HCT116 (cell line): ENCODE data around the gene FOXO3. TPM values are rescaled to one million over a fixed set of nuclear protein-coding genes. Genes with fewer than 3 reads are reported as not detected.

Experiments
- ATAC-seq: fragments of 200-7000 bp; cut with Tn5 transposase; 2 replicates; pipeline ENCODE4 v1.9.1; 2020; ENCODE audit warnings: mild to moderate bottlenecking, moderate library complexity
- BruUV-seq: library from RNA; stranded (reverse); fragments of 400-500 nt; replicated peaks from 2 replicates; lab custom pipeline; 2021; lab: Mats Ljungman, UMichigan
- CTCF ChIA-PET: fragments of 300-600 bp; sonication (Branson Sonifier 250); formaldehyde crosslinking; loops from one replicate; lab custom pipeline; 2021; ENCODE audit warnings: antibody characterized with exemption; lab: Charles Lee
- POLR2A ChIA-PET: fragments of 300-600, 350-600 bp; sonication (Branson Sonifier 250); formaldehyde crosslinking; loops from one replicate; lab custom pipeline; 2021; ENCODE audit warnings: antibody characterized with exemption; lab: Charles Lee
- RAD21 ChIA-PET, 2 experiments: fragments of 300-600 bp; sonication (Branson Sonifier 250); formaldehyde crosslinking; loops; one replicate each; lab custom pipeline; 2023; ENCODE audit warnings: low total read pairs in 2 of 2; ENCODE audit not compliant: uncharacterized antibody in 2 of 2, unreplicated experiment in 2 of 2, low non-redundant PET in 1 of 2; lab: Charles Lee
- DNase-seq: peaks from one replicate; pipeline ENCODE4 v3.0.0-alpha.2; 2010; ENCODE audit warnings: low read depth, low spot score
- H2AFZ ChIP-seq: fragments of 200-600 bp; shearing (Covaris generic), sonication (generic); 2 replicates; pipeline ENCODE4 v1.6.1; 2017; ENCODE audit warnings: low read depth, mixed run types, mixed read lengths, antibody characterized with exemption, low read length; ENCODE audit not compliant: poor library complexity, severe bottlenecking
- H3K27ac ChIP-seq: 2 replicates; pipeline ENCODE4 v1.5.1; 2012; ENCODE audit warnings: low read depth, low read length
- H3K27me3 ChIP-seq: fragments of 200-600 bp; sonication (generic); 2 replicates; pipeline ENCODE4 v1.6.1; 2016; ENCODE audit warnings: mixed run types, low read length, mixed read lengths; ENCODE audit not compliant: insufficient read depth
- H3K36me3 ChIP-seq, 2 experiments: fragments of 200-500 bp in 1 of 2; fragments of 200-600 bp in 1 of 2; sonication (Bioruptor generic) in 1 of 2; sonication (generic) in 1 of 2; 2 replicates each; pipeline versions ENCODE4 v1.5.1 to v1.6.1; 2014 to 2016; ENCODE audit warnings: low read length in 2 of 2, inconsistent platforms in 1 of 2, mixed read lengths in 1 of 2, mixed run types in 1 of 2; ENCODE audit not compliant: insufficient read depth in 2 of 2, control insufficient read depth in 1 of 2
- H3K4me1 ChIP-seq, 2 experiments: fragments of 200-600 bp in 1 of 2; sonication (generic) in 1 of 2; 2 replicates each; pipeline versions ENCODE4 v1.5.1 to v1.6.1; 2012 to 2017; ENCODE audit warnings: low read length in 2 of 2, inconsistent platforms in 1 of 2, mild to moderate bottlenecking in 1 of 2, mixed read lengths in 1 of 2, mixed run types in 1 of 2, moderate library complexity in 1 of 2; ENCODE audit not compliant: insufficient read depth in 2 of 2, control insufficient read depth in 1 of 2
- H3K4me2 ChIP-seq: fragments of 200-600 bp; sonication (generic); 2 replicates; pipeline ENCODE4 v1.6.1; 2017; ENCODE audit warnings: mixed run types, low read length, mixed read lengths
- H3K4me3 ChIP-seq, 2 experiments: fragments of 200-600 bp in 1 of 2; sonication (generic) in 1 of 2; replicated peaks in 1 of 2; 2 replicates each; pipeline ENCODE4 v1.5.1; 2011 to 2016; ENCODE audit warnings: low read length in 2 of 2, control low read depth in 1 of 2, low read depth in 1 of 2, mild to moderate bottlenecking in 1 of 2, mixed read lengths in 1 of 2, mixed run types in 1 of 2
- H3K79me2 ChIP-seq: fragments of 200-600 bp; sonication (generic); 2 replicates; pipeline ENCODE4 v1.6.1; 2017; ENCODE audit warnings: mild to moderate bottlenecking, mixed run types, low read length, moderate library complexity, mixed read lengths; ENCODE audit not compliant: insufficient read depth
- H3K9ac ChIP-seq: fragments of 200-600 bp; sonication (generic); 2 replicates; pipeline ENCODE4 v1.6.1; 2016; ENCODE audit warnings: low read length, mixed read lengths
- H3K9me2 ChIP-seq: fragments of 200-600 bp; sonication (generic), shearing (Covaris generic); 2 replicates; pipeline ENCODE4 v1.6.1; 2017; ENCODE audit warnings: mixed run types, mild to moderate bottlenecking, moderate library complexity; ENCODE audit not compliant: insufficient read depth
- H3K9me3 ChIP-seq, 2 experiments: fragments of 200-500 bp in 1 of 2; fragments of 200-600 bp in 1 of 2; sonication (Bioruptor generic) in 1 of 2; sonication (generic) in 1 of 2; 2 replicates each; pipeline ENCODE4 v1.6.1; 2014 to 2017; ENCODE audit warnings: low read length in 2 of 2, mixed read lengths in 2 of 2, inconsistent platforms in 1 of 2, low read depth in 1 of 2, mild to moderate bottlenecking in 1 of 2, mixed run types in 1 of 2, moderate library complexity in 1 of 2; ENCODE audit not compliant: control insufficient read depth in 1 of 2, insufficient read depth in 1 of 2
- H4K20me1 ChIP-seq: fragments of 200-600 bp; sonication (generic), shearing (Covaris generic); 2 replicates; pipeline ENCODE4 v1.6.1; 2017; ENCODE audit warnings: mixed run types, mild to moderate bottlenecking, moderate library complexity; ENCODE audit not compliant: insufficient read depth
- ATF3 ChIP-seq: IDR thresholded peaks from 2 replicates; pipeline ENCODE4 v1.6.1; 2012
- CBX3 ChIP-seq: IDR thresholded peaks from 2 replicates; pipeline ENCODE4 v1.6.1; 2012; ENCODE audit warnings: low read depth
- CTCF ChIP-seq, 3 experiments: fragments of 200-600 bp in 1 of 3; sonication (generic) in 1 of 3; IDR thresholded peaks in 2 of 3; conservative IDR thresholded peaks in 1 of 3; 2 replicates each; pipeline ENCODE4 v1.5.1; 2012 to 2017; ENCODE audit warnings: low read depth in 2 of 3, low read length in 2 of 3, antibody characterized with exemption in 1 of 3, borderline replicate concordance in 1 of 3, control low read depth in 1 of 3, mild to moderate bottlenecking in 1 of 3, mixed read lengths in 1 of 3, mixed run types in 1 of 3, moderate library complexity in 1 of 3; ENCODE audit not compliant: insufficient read depth in 1 of 3
- EGR1 ChIP-seq: IDR thresholded peaks from 2 replicates; pipeline ENCODE4 v1.6.1; 2012; ENCODE audit warnings: low read depth
- ELF1 ChIP-seq: IDR thresholded peaks from 2 replicates; pipeline ENCODE4 v1.6.1; 2012; ENCODE audit warnings: low read depth, borderline replicate concordance
- EZH2 ChIP-seq: fragments of 200-600 bp; sonication (generic); IDR thresholded peaks from 2 replicates; pipeline ENCODE4 v1.6.1; 2017; ENCODE audit warnings: antibody characterized with exemption, mixed run types
- EZH2phosphoT487 ChIP-seq: fragments of 200-600 bp; IDR thresholded peaks from 2 replicates; pipeline ENCODE4 v1.6.1; 2018; ENCODE audit warnings: antibody characterized with exemption, borderline replicate concordance
- FOSL1 ChIP-seq: IDR thresholded peaks from 2 replicates; pipeline ENCODE4 v1.6.1; 2012; ENCODE audit warnings: low read depth
- JUND ChIP-seq: IDR thresholded peaks from 2 replicates; pipeline ENCODE4 v1.6.1; 2012
- MAX ChIP-seq: IDR thresholded peaks from 2 replicates; pipeline ENCODE4 v1.6.1; 2012
- POLR2A ChIP-seq: IDR thresholded peaks from 2 replicates; pipeline ENCODE4 v1.7.0; 2011; ENCODE audit warnings: borderline replicate concordance; ENCODE audit not compliant: insufficient read depth, insufficient read length; ENCODE audit errors: extremely low read depth
- POLR2AphosphoS5 ChIP-seq: IDR thresholded peaks from 2 replicates; pipeline ENCODE4 v1.6.1; 2011; ENCODE audit warnings: mild to moderate bottlenecking, low read depth, low read length, moderate library complexity
- RAD21 ChIP-seq: IDR thresholded peaks from 2 replicates; pipeline ENCODE4 v1.6.1; 2012; ENCODE audit warnings: low read depth, mild to moderate bottlenecking
- REST ChIP-seq: IDR thresholded peaks from 2 replicates; pipeline ENCODE4 v1.6.1; 2012; ENCODE audit warnings: low read depth
- SIN3A ChIP-seq: IDR thresholded peaks from 2 replicates; pipeline ENCODE4 v1.6.1; 2012; ENCODE audit warnings: low read depth
- SP1 ChIP-seq: IDR thresholded peaks from 2 replicates; pipeline ENCODE4 v1.6.1; 2012; ENCODE audit warnings: low read depth
- ZFX ChIP-seq: fragments of 450-650 bp; IDR thresholded peaks from 2 replicates; pipeline ENCODE4 v1.6.1; 2017
- ZNF274 ChIP-seq: fragments of 200-500 bp; sonication (Bioruptor generic); IDR thresholded peaks from 2 replicates; pipeline ENCODE4 v1.6.1; 2014; ENCODE audit warnings: mild to moderate bottlenecking, low read depth, low read length, inconsistent platforms
- intact Hi-C: fragments of 100-400 bp; cut with micrococcal nuclease; formaldehyde crosslinking; loops from 2 replicates; pipeline ENCODE4 v1.10.0; 2022
- total RNA-seq: library from RNA; stranded (reverse); gene quantifications from one replicate; pipeline ENCODE4 v1.2.1, GENCODE V29; 2021; ENCODE audit not compliant: unreplicated experiment

FOXO3 gene
- total RNA-seq, 1 experiment from 2014 or later, result 40.0 TPM

GRCh38 chr6:108610270-108610839, 49.6 kb downstream of the FOXO3 start (continued):
- TF ChIP-seq ATF3 (no peak), ELF1 (no peak), RAD21 (no peak), EZH2phosphoT487 (no peak), SP1 (no peak), POLR2AphosphoS5 (no peak), EZH2 (no peak), CBX3 (no peak), ZFX (no peak)

GRCh38 chr6:108610957-108611586, 50.4 kb downstream of the FOXO3 start:
- TF ChIP-seq ZFX (no peak), EGR1 (no peak), ATF3 (no peak), MAX (no peak), FOSL1 (no peak), SIN3A (no peak), EZH2phosphoT487 (no peak), REST (no peak), JUND (no peak), ZNF274 (no peak), POLR2A (no peak), SP1 (no peak), CTCF (IDR thresholded peaks at IDR 0.05 in 2 of 3, conservative IDR thresholded peaks at IDR 0.05 in 1 of 3; ENCODE audit: borderline replicate concordance in 1 of 3, insufficient read depth in 1 of 3, low read depth in 2 of 3, low read length in 2 of 3) (no peak), POLR2AphosphoS5 (no peak), ELF1 (no peak), EZH2 (no peak), CBX3 (no peak)
- Histone ChIP-seq H3K79me2 (peaks cover 93% of the 10 kb centered on the region), H3K4me3 (no peak overlapping the region), H3K27me3 (no peaks in the 10 kb centered on the region), H2AFZ (no peak overlapping the region), H3K4me2 (no peak overlapping the region), H3K9me3 (no peaks in the 10 kb centered on the region), H3K4me1 (peaks cover 9 to 26% of the 10 kb centered on the region in 2 experiments; a peak in 3 of 4 replicates), H4K20me1 (peaks cover 19% of the 10 kb centered on the region; the same call in 1 of the 2 replicates), H3K36me3 (no peaks in the 10 kb centered on the region), H3K27ac (no peak overlapping the region), H3K9me2 (no peaks in the 10 kb centered on the region), H3K9ac (no peak overlapping the region)
- ChIA-PET RAD21 (no interaction called here), CTCF (no interaction called here), POLR2A (interaction anchor here (0.7 kb wide), 1 partner anchor 24 kb away, joined by 3 read pairs; no protein-coding TSS in a partner anchor)
- no TSS peak for BruUV-seq
- DNase-seq (no peak), ATAC-seq (no peak)
- intact Hi-C loops, result no loop called here
